Measurements from ENCODE around the gene CREB5.

The CREB5 gene

GRCh38 chr7:28726555-28726954, 314.2 kb downstream of the CREB5 start:
- DNase-seq (ENCODE audit: insufficient read length, low spot score) (no peak), FAIRE-seq (no peak)
- TF ChIP-seq CTCF (IDR thresholded peaks at IDR 0.05; ENCODE audit: insufficient read depth, missing control alignments): no peak

GRCh38 chr7:28729281-28729680, 317.0 kb downstream of the CREB5 start:
- DNase-seq (ENCODE audit: insufficient read length, low spot score) (no peak), FAIRE-seq (no peak)
- TF ChIP-seq CTCF (IDR thresholded peaks at IDR 0.05; ENCODE audit: insufficient read depth, missing control alignments): no peak

- DNase-seq (ENCODE audit: insufficient read length, low spot score) (no peak), FAIRE-seq (no peak)
- TF ChIP-seq CTCF (IDR thresholded peaks at IDR 0.05; ENCODE audit: insufficient read depth, missing control alignments): no peak
Observed at GRCh38 chr7:28729727-28730126, 317.4 kb downstream of the CREB5 start.

GRCh38 chr7:28731092-28731658, 318.9 kb downstream of the CREB5 start:
- no peak for TF ChIP-seq CTCF (IDR thresholded peaks at IDR 0.05; ENCODE audit: insufficient read depth, missing control alignments)
- no peak for FAIRE-seq
- no peak for DNase-seq (ENCODE audit: insufficient read length, low spot score)

- no peak for TF ChIP-seq CTCF (IDR thresholded peaks at IDR 0.05; ENCODE audit: insufficient read depth, missing control alignments)
- no peak for FAIRE-seq
- DNase-seq (ENCODE audit: insufficient read length, low spot score): no peak
Observed at GRCh38 chr7:28732071-28732869, 320.0 kb downstream of the CREB5 start.

- no peak for TF ChIP-seq CTCF (IDR thresholded peaks at IDR 0.05; ENCODE audit: insufficient read depth, missing control alignments)
- DNase-seq (ENCODE audit: insufficient read length, low spot score) (no peak), FAIRE-seq (no peak)
Observed at GRCh38 chr7:28733035-28733434, 320.7 kb downstream of the CREB5 start.

- no peak for DNase-seq (ENCODE audit: insufficient read length, low spot score)
- FAIRE-seq: no peak
Observed at GRCh38 chr7:28738412-28738811, 326.1 kb downstream of the CREB5 start.

More at GRCh38 chr7:28738412-28738811, 326.1 kb downstream of the CREB5 start:
- no peak for TF ChIP-seq CTCF (IDR thresholded peaks at IDR 0.05; ENCODE audit: insufficient read depth, missing control alignments)

Measured in D721Med (cell line).